GM21576 (cell line): ENCODE results near the gene SIPA1.
"Not testable (repeated sequence)": the region's sequence is repeated elsewhere in the genome, so short reads cannot be mapped to it uniquely, and the experiment has no call there.

ENCODE experiments used
- ATAC-seq: cut with Tn5 transposase; IDR thresholded peaks from one replicate; pipeline ENCODE4 v1.9.1; 2021; ENCODE audit warnings: mild to moderate bottlenecking, moderate library complexity; ENCODE audit not compliant: unreplicated experiment

Gene SIPA1

GRCh38 chr11:65657426-65657825, 19.5 kb downstream of the SIPA1 start:
- no peak for ATAC-seq

- no peak for ATAC-seq
These were observed 20.5 kb downstream of the SIPA1 start for GRCh38 chr11:65658174-65659021.

DNA sequence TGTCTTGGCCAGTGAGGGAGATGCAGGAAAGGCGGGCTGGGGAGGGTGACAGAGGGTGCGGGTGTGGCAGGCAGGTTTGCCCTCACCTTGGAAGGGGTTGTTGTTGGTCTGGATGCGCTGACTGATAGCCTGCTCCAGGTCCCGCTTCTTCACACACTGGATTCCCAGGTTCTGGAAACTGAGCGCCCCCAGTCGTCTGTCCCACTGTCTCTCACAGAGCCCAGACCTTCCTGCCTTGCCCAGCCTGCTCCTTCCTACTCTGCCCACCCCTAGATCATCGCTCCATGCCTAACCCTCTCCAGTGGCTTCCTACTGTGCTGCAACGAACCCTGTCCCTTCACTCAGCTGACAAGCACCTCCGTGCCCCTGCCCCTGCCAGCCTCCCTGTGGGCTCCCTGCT, 22.1 kb downstream of the SIPA1 start:
- ATAC-seq = no peak

- not testable (repeated sequence) for ATAC-seq
These were observed 23.0 kb downstream of the SIPA1 start for GRCh38 chr11:65660908-65661307.

DNA sequence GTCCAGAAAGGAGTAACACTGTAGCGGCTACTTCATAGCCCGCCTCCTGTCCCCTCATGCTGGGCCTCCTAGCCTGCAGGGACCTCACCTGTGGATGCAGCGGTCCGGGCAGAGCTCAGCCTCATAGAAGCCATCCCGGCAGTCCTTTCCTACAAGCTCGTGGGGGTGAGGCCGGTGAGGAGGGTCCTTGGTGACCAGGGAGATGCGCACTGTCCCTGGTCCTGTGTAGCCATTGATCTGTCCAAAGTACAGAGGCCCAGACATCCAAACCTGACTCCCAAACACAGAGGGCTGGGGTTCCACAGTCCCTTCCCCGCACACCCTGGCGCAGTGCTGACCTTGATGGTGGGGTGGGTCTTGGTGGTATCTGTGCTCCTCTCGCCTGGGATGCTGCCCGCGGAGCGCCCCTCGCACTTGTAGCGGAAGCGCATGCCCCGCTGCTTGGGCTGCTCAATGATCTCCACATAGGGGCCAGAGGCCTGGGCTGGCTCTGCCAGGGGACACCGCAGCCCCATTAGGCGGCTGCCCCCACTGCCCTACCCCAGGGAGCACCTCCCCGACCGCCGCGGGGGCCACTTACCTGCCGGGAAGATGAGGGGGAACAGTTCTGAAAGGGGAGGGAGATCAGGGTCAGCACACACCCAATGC, 23.8 kb downstream of the SIPA1 start:
- ATAC-seq = no peak

GRCh38 chr11:65662247-65662798, 24.4 kb downstream of the SIPA1 start:
- ATAC-seq = no peak

DNA sequence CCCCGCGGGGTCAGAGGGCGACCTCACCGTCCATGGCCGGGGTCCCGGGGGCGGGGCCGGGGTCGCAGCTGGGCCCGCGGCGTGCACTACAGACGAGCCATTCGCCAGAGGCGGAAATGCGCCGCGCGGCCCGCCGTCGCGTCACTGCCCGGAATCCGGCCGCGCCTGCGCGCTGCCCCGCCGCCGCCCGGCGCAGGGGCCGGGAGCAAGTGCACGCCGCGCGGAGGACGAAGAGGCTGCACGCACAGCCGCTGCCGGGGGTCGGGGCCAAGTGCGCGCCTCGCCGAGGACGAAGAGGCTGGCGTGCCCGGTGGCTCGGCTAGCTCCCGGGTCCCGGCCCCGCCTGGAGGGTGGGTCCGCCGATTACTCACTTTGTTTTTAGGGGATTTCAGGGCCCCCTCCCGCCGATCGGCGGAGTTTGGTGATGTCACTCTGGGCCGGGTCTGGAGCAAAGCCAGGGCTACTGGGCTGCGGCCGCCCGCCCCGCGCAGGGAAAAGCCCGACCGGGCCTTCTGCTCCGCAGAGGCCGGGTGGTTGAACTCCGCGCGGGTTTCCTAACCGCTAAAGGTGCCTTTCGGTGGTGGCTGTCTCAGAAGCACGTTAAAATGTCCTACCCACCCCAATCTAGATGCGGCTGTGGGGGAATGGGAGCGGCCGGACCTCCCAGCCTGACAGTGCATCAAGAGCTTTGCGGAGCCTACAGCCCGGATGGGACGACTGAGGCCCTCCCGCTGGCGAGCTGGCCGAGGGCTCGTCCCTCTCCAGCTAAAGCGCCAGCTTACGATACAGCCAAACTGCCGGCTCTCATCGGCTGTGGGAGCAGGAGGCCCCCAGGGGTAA, 25.1 kb downstream of the SIPA1 start, which contains the start of gene RELA:
RELA (minus strand) TSS at position 118 of the 840 bp plus-strand sequence; CDS start at position 34, 84 bp downstream.
- peak; percentile 79 for ATAC-seq

- ATAC-seq = no peak
These were observed 25.8 kb downstream of the SIPA1 start for GRCh38 chr11:65663639-65664200.

DNA sequence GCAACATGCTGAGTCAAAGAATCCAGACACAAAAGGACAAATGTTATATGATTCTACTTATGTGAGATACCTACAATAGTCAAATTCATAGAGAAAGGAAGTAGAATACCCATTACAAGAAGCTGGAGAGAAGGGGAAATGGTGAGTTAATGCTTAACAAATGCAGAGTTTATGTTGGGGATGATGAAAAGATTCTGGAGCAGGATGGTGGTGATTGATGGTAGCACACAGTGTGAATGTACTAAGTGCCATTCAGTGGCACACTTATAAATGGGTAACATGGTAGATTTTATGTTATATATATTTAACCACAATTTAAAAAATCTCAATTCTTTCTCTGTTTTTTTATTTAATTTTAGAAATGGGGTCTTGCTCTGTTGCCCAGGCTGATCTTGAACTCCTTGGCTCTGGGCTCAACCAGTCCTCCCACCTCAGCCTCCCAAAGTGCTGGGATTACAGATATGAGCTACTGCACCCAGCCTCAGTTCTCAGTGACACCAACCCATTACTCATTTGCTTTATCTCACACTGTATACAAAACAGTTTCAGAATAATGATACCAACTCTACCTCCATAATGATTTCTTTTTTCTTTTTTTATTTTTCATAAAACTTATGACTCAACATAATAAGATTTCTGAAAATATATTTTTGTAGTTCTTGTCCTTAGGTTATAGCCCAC, 34.4 kb downstream of the SIPA1 start:
- ATAC-seq = no peak

DNA sequence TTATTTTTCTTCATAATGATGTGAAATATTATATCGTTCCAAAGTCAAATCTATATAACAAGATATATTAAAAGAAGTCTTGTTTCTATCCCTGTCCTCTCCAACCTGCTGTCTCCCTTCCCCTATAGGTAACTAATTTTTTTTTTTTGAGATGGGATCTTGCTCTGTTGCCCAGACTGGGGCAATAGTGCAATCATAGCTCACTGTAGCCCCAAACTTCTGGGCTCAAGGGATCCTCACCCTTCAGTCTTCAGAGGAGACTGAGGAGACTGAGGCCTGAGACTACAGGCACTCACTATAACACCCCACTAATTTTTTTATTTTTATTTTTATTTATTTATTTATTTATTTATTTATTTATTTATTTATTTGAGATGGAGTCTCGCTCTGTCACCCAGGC, 35.1 kb downstream of the SIPA1 start:
- ATAC-seq = no peak

- ATAC-seq = no peak
These were observed 42.4 kb downstream of the SIPA1 start for GRCh38 chr11:65680192-65680743.

DNA sequence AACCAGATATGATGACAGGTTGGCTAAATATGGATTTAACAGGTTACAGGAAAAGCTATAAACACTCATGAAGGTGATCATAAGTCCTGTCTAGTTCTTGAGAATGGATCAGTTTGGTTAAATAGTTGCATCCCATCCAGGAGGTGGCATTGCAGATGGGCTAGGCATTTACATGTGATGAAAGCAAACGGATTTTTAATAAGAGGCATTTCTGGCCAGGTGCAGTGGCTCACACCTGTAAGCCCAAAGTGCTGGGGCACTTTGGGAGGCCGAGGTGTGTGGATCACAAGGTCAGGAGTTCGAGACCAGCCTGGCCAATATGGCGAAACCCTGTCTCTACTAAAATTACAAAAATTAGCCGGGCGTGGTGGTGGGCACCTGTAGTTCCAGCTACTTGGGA, 45.6 kb downstream of the SIPA1 start:
- not testable (repeated sequence) for ATAC-seq

DNA sequence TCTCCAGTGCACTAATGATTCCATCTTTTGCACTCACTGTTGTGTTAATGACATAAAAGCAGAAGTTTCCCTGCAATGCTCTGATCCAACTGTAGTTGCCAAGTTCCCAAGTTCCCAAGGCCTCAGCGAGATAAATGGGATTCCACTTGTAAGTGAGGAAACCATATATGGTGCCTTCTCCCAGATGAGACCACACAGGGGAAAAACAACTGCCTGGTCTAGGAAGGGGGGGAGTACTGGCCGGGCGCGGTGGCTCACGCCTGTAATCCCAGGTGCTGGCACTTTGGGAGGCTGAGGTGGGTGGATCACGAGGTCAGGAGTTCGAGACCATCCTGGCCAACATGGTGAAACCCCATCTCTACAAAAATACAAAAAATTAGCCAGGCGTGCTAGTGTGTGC, 48.1 kb downstream of the SIPA1 start:
- no peak for ATAC-seq

GRCh38 chr11:65691847-65692246, 53.9 kb downstream of the SIPA1 start:
- not testable (repeated sequence) for ATAC-seq

GRCh38 chr11:65692367-65692766, 54.5 kb downstream of the SIPA1 start:
- ATAC-seq = no peak

- no peak for ATAC-seq
These were observed 57.7 kb downstream of the SIPA1 start for GRCh38 chr11:65695459-65696241.

GRCh38 chr11:65696802-65697552, 59.1 kb downstream of the SIPA1 start:
- no peak for ATAC-seq

DNA sequence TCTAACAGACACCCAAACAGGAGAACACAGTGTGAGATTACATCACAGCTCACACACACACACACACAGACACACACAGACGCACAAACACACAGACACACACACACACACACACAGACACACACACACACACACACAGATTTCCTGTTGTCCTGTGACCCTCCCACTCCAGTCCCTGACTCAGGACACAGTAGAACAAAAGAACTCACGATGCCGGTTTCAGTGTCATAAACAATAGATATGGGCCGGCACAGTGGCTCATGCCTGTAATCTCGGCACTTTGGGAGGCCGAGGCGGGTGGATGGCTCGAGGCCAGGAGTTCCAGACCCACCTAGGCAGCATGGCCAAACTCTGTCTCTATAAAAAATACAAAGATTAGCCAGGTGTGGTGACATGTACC, 60.3 kb downstream of the SIPA1 start:
- ATAC-seq = no peak
